Adrenal gland (tissue), 12 donors: ENCODE measurements around the gene PHYH. TPM values are rescaled to one million over a fixed set of nuclear protein-coding genes. Genes with fewer than 3 reads are reported as not detected.

ENCODE experiments used
- DNase-seq, 7 donors: peaks; one replicate each; pipeline ENCODE4 v3.0.0-alpha.2; 2019 to 2020
- H3K27ac ChIP-seq, 5 donors: fragments of 200-600 bp; sonication (generic) in 4 of 5; 1 replicate in 3 of 5; 2 replicates in 2 of 5; pipeline versions ENCODE4 v1.5.1 to v1.8.0; 2016 to 2020; ENCODE audit warnings: mild to moderate bottlenecking in 1 of 5
- H3K27me3 ChIP-seq: fragments of 200-600 bp; 2 replicates; pipeline ENCODE4 v1.8.0; 2021
- H3K36me3 ChIP-seq, 2 donors: fragments of 200-600 bp; replicated peaks in 1 of 2; 1 replicate in 1 of 2; 2 replicates in 1 of 2; pipeline versions ENCODE4 v1.5.1 to v1.8.0; 2018 to 2022
- H3K4me1 ChIP-seq, 2 donors: fragments of 200-600 bp; replicated peaks in 1 of 2; 1 replicate in 1 of 2; 2 replicates in 1 of 2; pipeline versions ENCODE4 v1.5.1 to v1.8.0; 2018 to 2021
- H3K4me3 ChIP-seq, 4 donors: fragments of 200-600 bp; sonication (generic) in 3 of 4; one replicate each; pipeline ENCODE4 v1.5.1; 2016 to 2018
- H3K9me3 ChIP-seq, 3 donors: fragments of 200-600 bp; sonication (generic) in 1 of 3; replicated peaks in 1 of 3; 1 replicate in 2 of 3; 2 replicates in 1 of 3; pipeline versions ENCODE4 v1.5.1 to v1.8.0; 2016 to 2021
- CTCF ChIP-seq, 6 experiments: fragments of 450-650 bp in 4 of 6; fragments of 200-600 bp in 2 of 6; sonication (generic) in 1 of 6; IDR thresholded peaks; 1 replicate in 5 of 6; 2 replicates in 1 of 6; pipeline versions ENCODE4 v1.5.1 to v1.8.0; 2016 to 2021; ENCODE audit warnings: antibody characterized with exemption in 6 of 6, mild to moderate bottlenecking in 2 of 6, moderate library complexity in 1 of 6
- POLR2A ChIP-seq, 2 donors: fragments of 450-650 bp; IDR thresholded peaks; one replicate each; pipeline ENCODE4 v1.6.1; 2017; ENCODE audit warnings: antibody characterized with exemption in 2 of 2, mild to moderate bottlenecking in 2 of 2, moderate library complexity in 1 of 2
- WGBS, 4 donors: extraction: QIAGEN DNeasy Blood & Tissue Kit in 2 of 4; methylation state at CpG; one replicate each; pipeline versions ENCODE4 v1.1.5 to v1.1.7; 2013 to 2017; 5-methylcytosine and 5-hydroxymethylcytosine counted together
- intact Hi-C, 2 donors: fragments of 100-400 bp; cut with DNase I; formaldehyde crosslinking; loops; one replicate each; pipeline versions ENCODE4 v1.14.1 to v1.15.0; 2022 to 2023
- polyA plus RNA-seq, 3 donors: library from polyadenylated mRNA; stranded (reverse); fragments of 200-250 nt in 2 of 3; fragments of 350-450 nt in 1 of 3; fragmentation: Illumina TruSeq in 1 of 3; extraction: RNeasy Lipid Tissue Mini Kit (QIAGEN cat#74804) in 1 of 3; gene quantifications; one replicate each; pipeline ENCODE4 v1.2.3, GENCODE V29; 2013 to 2014
- total RNA-seq, 9 donors: library from RNA; depleted of rRNA in 4 of 9; stranded (reverse); fragments of >200 nt in 4 of 9; fragments of 120-200 nt in 1 of 9; fragmentation: NEBNext Ultra II Directional in 1 of 9; extraction: Animal tissue kit (Norgen Biotek cat#: 25700) in 1 of 9; gene quantifications; one replicate each; pipeline versions ENCODE4 v1.1.0 to v1.2.4, GENCODE V29; 2013 to 2023
- donor health status: healthy with polysubstance abuse.
- donor health status: Bipolar disorder and iron deficiency.
- donor health status: DM: yes; HTN: yes; CAD: no.
- donor health status: DM: no; HTN: no; CAD: no.
- donor health status: DM: no; HTN: no; CAD: no.
- donor health status: DM: yes; HTN: yes; CAD: no.

The PHYH gene
- total and polyA plus RNA-seq, 12 donors, result 44.2 to 140 (median 71.6) TPM

- intact Hi-C loops, result no loop called here
- H3K27me3 ChIP-seq, result no peaks in the 10 kb centered on the region
- peak; percentile 78 to 87 (median 85) for DNase-seq
- peak overlapping the region in 2 of 4 donors; percentile 24 to 96 for H3K4me3 ChIP-seq
- TF ChIP-seq CTCF (IDR thresholded peaks at IDR 0.05) (no peak), POLR2A (IDR thresholded peaks at IDR 0.05) (peak in 1 of 2 donors; percentile 33)
- WGBS, 4 donors, result 0 to 1% (median 0%) methylated on average over 6 to 106 of the region's 109 CpGs; no CpG with 5 or more reads in 1 of the 4 donors
- no peaks in the 10 kb centered on the region for H3K9me3 ChIP-seq
- peaks cover 0 to 3% of the 10 kb centered on the region in 2 donors for H3K36me3 ChIP-seq
- peaks cover 21 to 28% of the 10 kb centered on the region in 2 donors for H3K4me1 ChIP-seq
- H3K27ac ChIP-seq, result peak overlapping the region in 4 of 5 donors; percentile 85 to 98 (median 94)
Measured at GRCh38 chr10:13347500-13348156, 47.8 kb upstream of the PHYH start.

- peak overlapping the region; percentile 24 to 96 (median 75) for H3K4me3 ChIP-seq
- DNase-seq, result peak in 3 of 7 donors; percentile 17 to 35 (median 22)
- peaks cover 0 to 5% of the 10 kb centered on the region in 2 donors for H3K36me3 ChIP-seq
- H3K27ac ChIP-seq, result peak overlapping the region; percentile 43 to 98 (median 93)
- peaks cover 21 to 28% of the 10 kb centered on the region in 2 donors for H3K4me1 ChIP-seq
- no peaks in the 10 kb centered on the region for H3K27me3 ChIP-seq
- 0 to 1% (median 0%) methylated on average over 21 to 47 of the region's 47 CpGs for WGBS, 4 donors
- TF ChIP-seq POLR2A (IDR thresholded peaks at IDR 0.05) (no peak), CTCF (IDR thresholded peaks at IDR 0.05) (no peak)
- intact Hi-C loops, result no loop called here
- no peaks in the 10 kb centered on the region for H3K9me3 ChIP-seq
Measured at GRCh38 chr10:13347043-13347499, 47.2 kb upstream of the PHYH start.

GRCh38 chr10:13346283-13347042 lies 46.6 kb upstream of the PHYH start:
- Histone ChIP-seq H3K9me3 (no peaks in the 10 kb centered on the region), H3K27me3 (no peaks in the 10 kb centered on the region), H3K4me3 (peak overlapping the region; percentile 24 to 96 (median 75)), H3K36me3 (peaks cover 0 to 5% of the 10 kb centered on the region in 2 donors), H3K4me1 (peaks cover 21 to 28% of the 10 kb centered on the region in 2 donors), H3K27ac (peak overlapping the region; percentile 43 to 98 (median 93))
- intact Hi-C loops, result no loop called here
- DNase-seq, result peak; percentile 46 to 72 (median 55)
- TF ChIP-seq CTCF (IDR thresholded peaks at IDR 0.05) (no peak), POLR2A (IDR thresholded peaks at IDR 0.05) (peak in 1 of 2 donors; percentile 32)
- WGBS, 4 donors, result 10 to 25% (median 13%) methylated on average over 18 of the region's 18 CpGs
